IMR-90 (cell line): ENCODE results near the gene IGFBP3. TPM values are rescaled to one million over a fixed set of nuclear protein-coding genes. Genes with fewer than 3 reads are reported as not detected.

ENCODE experiments used
- ATAC-seq: fragments of 200-7000 bp; cut with Tn5 transposase; 2 replicates; pipeline ENCODE4 v1.9.1; 2020; ENCODE audit warnings: low read depth, mild to moderate bottlenecking, moderate library complexity
- BruUV-seq: library from RNA; stranded (reverse); fragments of 400-500 nt; replicated peaks from 2 replicates; lab custom pipeline; 2021; lab: Mats Ljungman, UMichigan
- CTCF ChIA-PET: fragments of 300-600 bp; formaldehyde crosslinking; extraction: SDS; loops from one replicate; lab custom pipeline; 2021; ENCODE audit warnings: antibody characterized with exemption; lab: Yijun Ruan, JAX
- POLR2A ChIA-PET: fragments of 300-600 bp; sonication (Branson Sonifier 250); formaldehyde crosslinking; loops from one replicate; lab custom pipeline; 2022; ENCODE audit warnings: antibody characterized with exemption; ENCODE audit not compliant: unreplicated experiment; lab: Charles Lee
- DNase-seq: peaks from one replicate; pipeline ENCODE4 v3.0.0; 2013
- H2AFZ ChIP-seq: replicated peaks from 2 replicates; pipeline ENCODE3; 2013; ENCODE audit warnings: low read length, mild to moderate bottlenecking; ENCODE audit not compliant: poor library complexity
- H2AK5ac ChIP-seq: 2 replicates; pipeline ENCODE4 v1.6.1; 2013; ENCODE audit warnings: low read depth, low read length, inconsistent platforms
- H2AK9ac ChIP-seq: replicated peaks from 2 replicates; pipeline ENCODE3; 2013; ENCODE audit warnings: mild to moderate bottlenecking, low read depth, low read length, moderate library complexity; ENCODE audit not compliant: poor library complexity
- H2BK120ac ChIP-seq: 2 replicates; pipeline ENCODE4 v1.6.1; 2013; ENCODE audit warnings: low read depth, low read length, inconsistent platforms
- H2BK15ac ChIP-seq: 3 replicates; pipeline ENCODE4 v1.6.1; 2013; ENCODE audit warnings: low read depth, low read length, inconsistent platforms
- H2BK20ac ChIP-seq: 2 replicates; pipeline ENCODE4 v1.6.1; 2013; ENCODE audit warnings: low read depth, mild to moderate bottlenecking, inconsistent platforms, low read length, moderate library complexity
- H2BK5ac ChIP-seq: 2 replicates; pipeline ENCODE4 v1.6.1; 2013; ENCODE audit warnings: mild to moderate bottlenecking, low read depth, low read length, inconsistent platforms; ENCODE audit not compliant: poor library complexity, severe bottlenecking
- H3K14ac ChIP-seq: replicated peaks from 2 replicates; pipeline ENCODE4 v1.6.1; 2013; ENCODE audit warnings: low read depth, low read length, inconsistent platforms
- H3K18ac ChIP-seq: 2 replicates; pipeline ENCODE4 v1.6.1; 2013; ENCODE audit warnings: low read depth, low read length, control low read depth
- H3K23ac ChIP-seq: 2 replicates; pipeline ENCODE4 v1.6.1; 2013; ENCODE audit warnings: low read depth, low read length, inconsistent platforms
- H3K27ac ChIP-seq: 2 replicates; pipeline ENCODE4 v1.5.1; 2013; ENCODE audit warnings: mild to moderate bottlenecking, control low read depth, low read length; ENCODE audit not compliant: insufficient read depth
- H3K27me3 ChIP-seq: 2 replicates; pipeline ENCODE4 v1.6.1; 2013; ENCODE audit warnings: low read length; ENCODE audit not compliant: control insufficient read depth, insufficient read depth
- H3K36me3 ChIP-seq: 2 replicates; pipeline ENCODE4 v1.6.1; 2013; ENCODE audit warnings: low read length, mixed read lengths; ENCODE audit not compliant: control insufficient read depth, insufficient read depth
- H3K4ac ChIP-seq: 2 replicates; pipeline ENCODE4 v1.6.1; 2013; ENCODE audit warnings: low read depth, low read length, inconsistent platforms
- H3K4me1 ChIP-seq: 2 replicates; pipeline ENCODE4 v1.6.1; 2013; ENCODE audit warnings: low read length, mixed read lengths; ENCODE audit not compliant: control insufficient read depth, insufficient read depth
- H3K4me2 ChIP-seq: 2 replicates; pipeline ENCODE4 v1.6.1; 2013; ENCODE audit warnings: low read depth, mild to moderate bottlenecking, control low read depth, low read length, moderate library complexity
- H3K4me3 ChIP-seq: 2 replicates; pipeline ENCODE4 v1.5.1; 2013; ENCODE audit warnings: low read depth, mild to moderate bottlenecking, control low read depth, low read length, moderate library complexity; ENCODE audit not compliant: insufficient read depth
- H3K56ac ChIP-seq: 2 replicates; pipeline ENCODE4 v1.6.1; 2013; ENCODE audit warnings: low read length, inconsistent platforms; ENCODE audit not compliant: insufficient read depth; ENCODE audit errors: extremely low read depth
- H3K79me1 ChIP-seq, 2 experiments: 2 replicates each; pipeline ENCODE4 v1.6.1; 2013; ENCODE audit warnings: low read length in 2 of 2, inconsistent platforms in 1 of 2, low read depth in 1 of 2
- H3K9ac ChIP-seq: 2 replicates; pipeline ENCODE4 v1.6.1; 2013; ENCODE audit warnings: low read depth, low read length, control low read depth
- H3K9me1 ChIP-seq: 2 replicates; pipeline ENCODE4 v1.6.1; 2013; ENCODE audit warnings: low read length, inconsistent platforms; ENCODE audit not compliant: insufficient read depth
- H3K9me3 ChIP-seq: 2 replicates; pipeline ENCODE4 v1.6.1; 2013; ENCODE audit warnings: low read length; ENCODE audit not compliant: control insufficient read depth, insufficient read depth
- H4K20me1 ChIP-seq: 2 replicates; pipeline ENCODE4 v1.6.1; 2013; ENCODE audit warnings: low read length, inconsistent platforms; ENCODE audit not compliant: insufficient read depth
- H4K5ac ChIP-seq: 2 replicates; pipeline ENCODE4 v1.6.1; 2013; ENCODE audit warnings: mild to moderate bottlenecking, low read depth, low read length, control low read depth
- H4K8ac ChIP-seq, 2 experiments: 2 replicates each; pipeline ENCODE4 v1.6.1; 2013; ENCODE audit warnings: low read depth in 2 of 2, low read length in 2 of 2, control low read depth in 1 of 2, inconsistent platforms in 1 of 2
- H4K91ac ChIP-seq: 2 replicates; pipeline ENCODE4 v1.6.1; 2013; ENCODE audit warnings: low read depth, low read length, inconsistent platforms; ENCODE audit not compliant: insufficient read depth
- MAZ ChIP-seq: IDR thresholded peaks from 2 replicates; pipeline ENCODE4 v1.6.1; 2012; ENCODE audit warnings: low read depth, mild to moderate bottlenecking, low read length, improper control_type of control experiment, moderate library complexity, borderline replicate concordance
- MXI1 ChIP-seq: IDR thresholded peaks from 2 replicates; pipeline ENCODE4 v1.6.1; 2012; ENCODE audit warnings: low read depth, mild to moderate bottlenecking, low read length, moderate library complexity, borderline replicate concordance
- RAD21 ChIP-seq: IDR thresholded peaks from 2 replicates; pipeline ENCODE4 v1.6.1; 2012; ENCODE audit warnings: low read length, improper control_type of control experiment
- SMC3 ChIP-seq: fragments of 150-350 bp; IDR thresholded peaks from 2 replicates; pipeline ENCODE4 v1.6.1; 2016; ENCODE audit warnings: low read depth, mild to moderate bottlenecking, antibody characterized with exemption, low read length, moderate library complexity
- WGBS, 2 experiments: methylation state at CpG; one replicate each; pipeline versions ENCODE4 v1.1.5 to v1.1.7; 2013; ENCODE audit warnings: missing lambda C conversion rate in 2 of 2; ENCODE audit not compliant: insufficient read length in 1 of 2; ENCODE audit errors: extremely low coverage in 2 of 2; 5-methylcytosine and 5-hydroxymethylcytosine counted together
- dilution Hi-C: fragments of 300-500 bp; cut with HindIII; formaldehyde crosslinking; loops from one replicate; pipeline ENCODE4 v1.14.3; 2018; ENCODE audit warnings: low sequenced_read_pairs; ENCODE audit not compliant: unreplicated experiment
- in situ Hi-C: fragments of 300-500 bp; cut with MboI; formaldehyde crosslinking; loops from 3 replicates; pipeline ENCODE4 v1.14.3; 2019; ENCODE audit warnings: low sequenced_read_pairs, inconsistent platforms, mixed read lengths
- intact Hi-C: fragments of 100-400 bp; cut with micrococcal nuclease; formaldehyde crosslinking; loops from 2 replicates; pipeline ENCODE4 v1.10.0; 2022
- polyA plus RNA-seq, 3 experiments: library from polyadenylated mRNA; depleted of rRNA; stranded (reverse); fragments of >200 nt; gene quantifications; 2 replicates each; pipeline ENCODE4 v1.2.3, GENCODE V29; 2012; ENCODE audit warnings: low replicate concordance in 1 of 3
- total RNA-seq: library from RNA; depleted of rRNA; stranded (reverse); fragments of >200 nt; gene quantifications from 2 replicates; pipeline ENCODE4 v1.2.3, GENCODE V29; 2012
- TF ChIP-seq, protein P1 (sequence below): fragments of 150-350 bp; IDR thresholded peaks from 2 replicates; pipeline ENCODE4 v1.6.1; 2016; ENCODE audit warnings: low read depth, mild to moderate bottlenecking, low read length, moderate library complexity, borderline replicate concordance
- TF ChIP-seq, protein P2 (sequence below): conservative IDR thresholded peaks from 2 replicates; pipeline ENCODE4 v1.5.1; 2012; ENCODE audit warnings: mild to moderate bottlenecking, low read depth, low read length, improper control_type of control experiment

IGFBP3 gene
- total and polyA plus RNA-seq, 2 of the 4 experiments (the other 2 are of a cell fraction) = 272 to 601 TPM

GRCh38 chr7:45922810-45923209, 1.7 kb upstream of the IGFBP3 start (continued):
- no peak for TF ChIP-seq MXI1

- Histone ChIP-seq H3K56ac (peak overlapping the region; percentile 13; the same call in 1 of the 2 replicates), H3K4me1 (peaks cover 17% of the 10 kb centered on the region), H3K79me1 (peaks cover 12 to 23% of the 10 kb centered on the region in 2 experiments; a peak in 3 of 4 replicates), H4K91ac (peak overlapping the region; percentile 79), H3K9me3 (no peaks in the 10 kb centered on the region), H2BK120ac (peak overlapping the region; percentile 81), H3K9me1 (peaks cover 15% of the 10 kb centered on the region), H2AFZ (peak overlapping the region; percentile 74), H3K9ac (peak overlapping the region; percentile 31), H4K20me1 (peaks cover 25% of the 10 kb centered on the region), H3K4me3 (peak overlapping the region; percentile 85), H3K14ac (0 out of 2 replicates have a peak overlapping the region, but pooled peaks have one; percentile 5), H3K23ac (0 out of 2 replicates have a peak overlapping the region, but pooled peaks have one; percentile 23), H4K8ac (peak overlapping the region; percentile 57 to 78; a peak in 3 of 4 replicates), H2BK20ac (peak overlapping the region; percentile 79), H2AK9ac (peak overlapping the region; percentile 75), H4K5ac (peak overlapping the region; percentile 4; the same call in 1 of the 2 replicates), H3K4me2 (peak overlapping the region; percentile 83), H3K27ac (no peak overlapping the region; the same call in 1 of the 2 replicates), H3K4ac (peak overlapping the region; percentile 68), H2BK5ac (no peak overlapping the region), H2AK5ac (peak overlapping the region; percentile 10; the same call in 1 of the 2 replicates), H2BK15ac (peak overlapping the region; percentile 54; the same call in 2 of the 3 replicates), H3K36me3 (peaks cover 2% of the 10 kb centered on the region; the same call in 1 of the 2 replicates), H3K18ac (peak overlapping the region; percentile 11; the same call in 1 of the 2 replicates), H3K27me3 (no peaks in the 10 kb centered on the region)
- ChIA-PET CTCF (interaction anchor here (0.6 to 2.4 kb wide), 29 partner anchors 48 to 1261 kb away, joined by 3 to 30 read pairs (median 4); no protein-coding TSS in a partner anchor), POLR2A (interaction anchor here (0.7 kb wide), 1 partner anchor 789 kb away, joined by 4 read pairs; no protein-coding TSS in a partner anchor)
- WGBS, 2 experiments = 12% methylated on average over 24 of the region's 36 CpGs; no CpG with 5 or more reads in 1 of the 2 experiments
- no TSS peak for BruUV-seq
- in situ Hi-C loops = loop anchor here (5.0 to 25.0 kb wide), 3 partner anchors 430 to 1165 kb away; no protein-coding TSS in a partner anchor
- dilution Hi-C loops = no loop called here
- peak; percentile 75 for DNase-seq
- TF ChIP-seq, protein P1, sequence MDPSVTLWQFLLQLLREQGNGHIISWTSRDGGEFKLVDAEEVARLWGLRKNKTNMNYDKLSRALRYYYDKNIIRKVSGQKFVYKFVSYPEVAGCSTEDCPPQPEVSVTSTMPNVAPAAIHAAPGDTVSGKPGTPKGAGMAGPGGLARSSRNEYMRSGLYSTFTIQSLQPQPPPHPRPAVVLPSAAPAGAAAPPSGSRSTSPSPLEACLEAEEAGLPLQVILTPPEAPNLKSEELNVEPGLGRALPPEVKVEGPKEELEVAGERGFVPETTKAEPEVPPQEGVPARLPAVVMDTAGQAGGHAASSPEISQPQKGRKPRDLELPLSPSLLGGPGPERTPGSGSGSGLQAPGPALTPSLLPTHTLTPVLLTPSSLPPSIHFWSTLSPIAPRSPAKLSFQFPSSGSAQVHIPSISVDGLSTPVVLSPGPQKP = no peak
- TF ChIP-seq RAD21 (peak; percentile 98), MAZ (peak; percentile 72), SMC3 (peak; percentile 97)
- TF ChIP-seq, protein P2, sequence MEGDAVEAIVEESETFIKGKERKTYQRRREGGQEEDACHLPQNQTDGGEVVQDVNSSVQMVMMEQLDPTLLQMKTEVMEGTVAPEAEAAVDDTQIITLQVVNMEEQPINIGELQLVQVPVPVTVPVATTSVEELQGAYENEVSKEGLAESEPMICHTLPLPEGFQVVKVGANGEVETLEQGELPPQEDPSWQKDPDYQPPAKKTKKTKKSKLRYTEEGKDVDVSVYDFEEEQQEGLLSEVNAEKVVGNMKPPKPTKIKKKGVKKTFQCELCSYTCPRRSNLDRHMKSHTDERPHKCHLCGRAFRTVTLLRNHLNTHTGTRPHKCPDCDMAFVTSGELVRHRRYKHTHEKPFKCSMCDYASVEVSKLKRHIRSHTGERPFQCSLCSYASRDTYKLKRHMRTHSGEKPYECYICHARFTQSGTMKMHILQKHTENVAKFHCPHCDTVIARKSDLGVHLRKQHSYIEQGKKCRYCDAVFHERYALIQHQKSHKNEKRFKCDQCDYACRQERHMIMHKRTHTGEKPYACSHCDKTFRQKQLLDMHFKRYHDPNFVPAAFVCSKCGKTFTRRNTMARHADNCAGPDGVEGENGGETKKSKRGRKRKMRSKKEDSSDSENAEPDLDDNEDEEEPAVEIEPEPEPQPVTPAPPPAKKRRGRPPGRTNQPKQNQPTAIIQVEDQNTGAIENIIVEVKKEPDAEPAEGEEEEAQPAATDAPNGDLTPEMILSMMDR = peak; percentile 99
- ATAC-seq = peak; percentile 19
- intact Hi-C loops = loop anchor here (1.0 to 10.0 kb wide), 11 partner anchors 113 to 1333 kb away; no protein-coding TSS in a partner anchor
Measured at GRCh38 chr7:45921699-45922519, 837 bp upstream of the IGFBP3 start.
